Adrenal gland (tissue), 5 donors: ENCODE measurements around the gene ASF1A.

Experiments used
- CTCF ChIP-seq, 6 experiments: fragments of 450-650 bp in 4 of 6; fragments of 200-600 bp in 2 of 6; sonication (generic) in 1 of 6; IDR thresholded peaks; 1 replicate in 5 of 6; 2 replicates in 1 of 6; pipeline versions ENCODE4 v1.5.1 to v1.8.0; 2016 to 2021; ENCODE audit warnings: antibody characterized with exemption in 6 of 6, mild to moderate bottlenecking in 2 of 6, moderate library complexity in 1 of 6
- POLR2A ChIP-seq, 2 donors: fragments of 450-650 bp; IDR thresholded peaks; one replicate each; pipeline ENCODE4 v1.6.1; 2017; ENCODE audit warnings: antibody characterized with exemption in 2 of 2, mild to moderate bottlenecking in 2 of 2, moderate library complexity in 1 of 2
- donor health status: DM: no; HTN: no; CAD: no.

- TF ChIP-seq CTCF (IDR thresholded peaks at IDR 0.05) (no peak), POLR2A (IDR thresholded peaks at IDR 0.05) (no peak)
Measured at GRCh38 chr6:118873239-118873638, 20.7 kb upstream of the ASF1A start.
